H1 (cell line): ENCODE measurements around the gene SRSF2. TPM values are rescaled to one million over a fixed set of nuclear protein-coding genes. Genes with fewer than 3 reads are reported as not detected.

Experiments used
- CHD1 ChIP-seq: IDR thresholded peaks from 2 replicates; pipeline ENCODE4 v1.6.1; 2012; ENCODE audit warnings: low read depth, low read length, improper control_type of control experiment
- CHD7 ChIP-seq: fragments of 300-600 bp; sonication (generic); IDR thresholded peaks from 2 replicates; pipeline ENCODE4 v1.7.1; 2012; ENCODE audit warnings: low read length, moderate library complexity, mild to moderate bottlenecking, inconsistent platforms; ENCODE audit not compliant: insufficient replicate concordance
- GABPA ChIP-seq: IDR thresholded peaks from 2 replicates; pipeline ENCODE4 v1.6.1; 2011; ENCODE audit warnings: mild to moderate bottlenecking, low read length, moderate library complexity, borderline replicate concordance; ENCODE audit not compliant: insufficient read depth
- NANOG ChIP-seq: IDR thresholded peaks from 2 replicates; pipeline ENCODE4 v1.6.1; 2011; ENCODE audit warnings: low read length, low read depth, mild to moderate bottlenecking, inconsistent platforms; ENCODE audit not compliant: insufficient read depth, poor library complexity, severe bottlenecking
- RXRA ChIP-seq: IDR thresholded peaks from 2 replicates; pipeline ENCODE4 v1.6.1; 2011; ENCODE audit warnings: low read depth, mild to moderate bottlenecking, low read length, moderate library complexity; ENCODE audit not compliant: insufficient read depth
- SIRT6 ChIP-seq: IDR thresholded peaks from one replicate; pipeline ENCODE4 v1.7.1; 2012; ENCODE audit warnings: low read length, inconsistent platforms
- TBP ChIP-seq: IDR thresholded peaks from 2 replicates; pipeline ENCODE4 v1.6.1; 2011; ENCODE audit warnings: low read depth, low read length, improper control_type of control experiment
- polyA plus RNA-seq, 7 experiments: library from polyadenylated mRNA; depleted of rRNA in 3 of 7; stranded (reverse) in 5 of 7; unstranded in 2 of 7; fragments of >200 nt in 5 of 7; fragments of 200-250 nt in 2 of 7; gene quantifications; 1 replicate in 5 of 7; 2 replicates in 1 of 7; 4 replicates in 1 of 7; pipeline versions ENCODE4 v1.2.1 to v1.2.3, GENCODE V29; 2011 to 2013; ENCODE audit warnings: missing spikeins in 2 of 7, mixed read lengths in 2 of 7
- total RNA-seq: library from RNA; stranded (reverse); fragmentation: NEBNext Ultra II Directional; extraction: Animal tissue kit (Norgen Biotek cat#: 25700); gene quantifications from 2 replicates; pipeline ENCODE4 v1.2.1, GENCODE V29; 2021

Gene SRSF2
- total and polyA plus RNA-seq, 2 of the 8 experiments (the other 6 are each of a cell fraction or from before 2014, with no cell fraction given), result 397 to 401 TPM

- TF ChIP-seq CHD7 (no peak), NANOG (no peak), CHD1 (no peak), GABPA (no peak), TBP (no peak), RXRA (no peak), SIRT6 (no peak)
- TF ChIP-seq, all 59 proteins: peak for 0
Measured at GRCh38 chr17:76747716-76748363, 10.7 kb upstream of the SRSF2 start (continued).
